GM21360 (cell line): ENCODE results near the gene SPATA19.

Experiments
- ATAC-seq: cut with Tn5 transposase; IDR thresholded peaks from one replicate; pipeline ENCODE4 v1.9.1; 2021; ENCODE audit warnings: mild to moderate bottlenecking, moderate library complexity; ENCODE audit not compliant: unreplicated experiment

SPATA19 gene

DNA sequence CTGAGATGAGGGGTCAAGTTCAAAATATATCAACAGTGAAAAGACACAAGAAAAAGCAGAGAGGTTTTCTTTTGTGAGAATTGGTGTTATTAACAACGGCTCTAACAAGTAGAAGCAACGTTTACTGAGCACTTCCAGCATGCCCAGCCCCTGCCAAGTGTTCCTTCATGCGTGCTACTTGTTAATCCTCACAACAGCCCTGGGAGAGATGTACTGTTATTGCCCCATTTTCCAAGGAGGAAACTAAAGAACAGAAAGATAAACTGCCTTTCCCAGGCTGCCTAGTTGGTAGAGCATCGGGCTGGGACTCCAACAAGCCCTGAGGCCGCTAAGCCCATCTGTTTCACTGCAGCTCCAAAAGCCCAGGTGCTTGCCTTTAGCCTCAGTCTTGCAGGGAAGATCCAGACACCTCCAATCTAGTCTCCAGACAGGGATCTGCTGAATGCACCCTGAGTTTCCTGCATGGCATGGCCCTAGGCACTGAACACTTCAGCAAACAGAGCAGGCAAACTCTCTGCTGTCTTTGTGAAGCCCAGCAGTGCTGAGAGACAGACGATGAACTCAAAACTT lies 25.5 kb downstream of the SPATA19 start:
- no peak for ATAC-seq

DNA sequence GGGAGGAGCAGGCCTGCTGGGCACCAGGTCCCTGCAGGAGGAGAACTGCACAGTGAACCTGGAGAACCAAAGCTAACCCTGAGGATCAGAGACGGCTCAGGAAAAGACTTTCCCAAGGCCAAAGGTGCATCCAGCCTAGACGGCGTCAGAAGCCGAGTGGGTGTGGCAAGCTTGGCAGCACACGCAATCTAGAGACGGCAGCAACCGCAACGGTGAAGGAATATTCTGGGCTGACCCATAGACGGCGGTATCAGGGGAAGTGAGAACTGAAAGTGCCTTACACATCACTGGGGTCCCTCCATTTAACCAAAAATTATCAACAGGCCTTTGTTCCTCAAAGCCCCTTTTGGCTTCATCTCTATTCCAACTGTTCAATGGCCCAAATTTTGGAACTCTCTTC lies 26.2 kb downstream of the SPATA19 start:
- ATAC-seq: no peak

DNA sequence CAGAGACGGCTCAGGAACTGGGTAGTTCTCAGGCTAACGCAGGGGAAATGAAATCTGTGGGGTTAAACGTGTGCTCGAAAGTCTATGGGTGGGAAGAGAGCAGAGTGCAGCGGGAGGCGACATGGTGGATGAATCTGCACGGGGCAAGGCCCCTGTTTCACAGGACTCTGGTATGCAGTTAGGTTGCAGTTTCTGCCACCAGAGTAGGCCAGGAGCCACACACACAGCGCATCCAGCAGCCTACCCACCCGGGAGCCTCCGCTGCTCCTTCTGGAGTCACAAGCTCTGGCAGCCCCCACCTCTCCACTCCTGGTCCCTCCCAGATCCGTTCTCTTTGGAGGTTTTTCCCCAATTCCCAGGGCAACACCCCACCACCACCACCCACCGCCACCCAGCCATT lies 27.0 kb downstream of the SPATA19 start:
- ATAC-seq: no peak

DNA sequence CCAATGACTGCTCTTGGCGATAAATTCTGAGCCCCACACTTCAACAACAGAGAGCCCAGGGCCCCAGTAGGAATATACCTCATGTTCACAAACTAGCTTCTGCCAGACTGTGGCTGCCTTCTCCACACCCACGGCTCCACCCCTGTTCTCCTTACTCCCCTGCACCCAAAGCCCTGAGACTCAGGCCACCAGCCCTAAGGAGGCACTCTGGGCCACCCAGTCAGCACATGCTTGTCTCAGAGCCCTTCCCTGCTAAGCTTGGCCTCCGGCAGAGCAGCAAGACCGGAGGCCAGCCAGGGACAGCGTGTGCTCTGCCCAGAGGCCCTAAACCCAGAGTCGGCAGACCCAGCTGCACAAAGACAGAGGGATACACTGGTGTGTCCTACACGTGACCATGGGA lies 27.9 kb downstream of the SPATA19 start:
- no peak for ATAC-seq

DNA sequence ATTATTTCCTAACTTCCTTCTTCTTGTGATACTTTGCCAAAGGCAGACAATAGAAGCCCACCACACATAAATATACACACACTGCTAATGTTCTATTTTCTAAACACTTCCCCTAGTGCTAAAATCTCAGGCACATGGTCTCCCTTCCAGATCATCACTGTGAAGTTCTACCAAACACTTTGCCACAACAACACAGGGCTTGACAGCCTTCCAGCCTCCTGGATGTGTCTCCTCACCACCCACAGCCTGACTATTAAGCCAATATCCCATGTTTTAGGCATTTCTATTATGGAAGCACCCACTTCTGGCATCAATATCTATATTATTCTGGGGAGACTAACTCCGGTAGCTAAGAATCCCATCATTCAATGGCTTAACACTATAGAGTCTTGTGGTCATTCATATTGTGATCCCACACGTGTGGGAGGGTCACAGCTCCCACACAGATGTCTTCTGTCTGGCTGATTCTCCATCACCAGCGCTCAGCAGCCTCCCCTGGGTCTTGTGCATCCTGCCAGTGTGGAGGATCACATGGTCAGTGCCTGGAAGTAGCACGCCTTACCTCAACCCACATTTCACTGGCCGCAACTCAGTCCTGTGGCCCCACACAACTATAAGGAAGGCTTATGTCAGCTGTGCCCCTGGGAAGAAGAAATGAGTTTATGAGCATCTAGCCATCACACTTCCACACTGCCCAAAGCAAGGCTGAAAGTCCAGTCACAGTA lies 29.0 kb downstream of the SPATA19 start:
- no peak for ATAC-seq

DNA sequence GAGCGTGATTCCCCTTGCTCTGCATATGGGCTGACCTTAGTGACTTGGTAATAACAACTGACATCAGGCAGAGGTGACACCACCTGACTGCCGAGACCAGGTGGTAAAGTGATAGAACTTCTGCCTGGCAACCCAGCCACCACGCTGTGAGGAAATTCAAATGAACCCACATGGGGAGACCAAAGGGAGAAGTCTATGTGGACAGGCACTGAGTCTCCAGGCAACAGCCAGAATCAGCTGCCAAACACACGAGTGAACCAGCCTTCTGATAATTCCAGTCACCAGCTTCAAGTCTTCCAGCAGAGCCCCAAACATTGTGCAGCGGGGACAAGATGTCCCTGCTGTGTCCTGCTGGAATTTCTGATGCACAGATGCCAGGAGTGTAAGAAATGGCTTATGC lies 29.7 kb downstream of the SPATA19 start:
- ATAC-seq: no peak

DNA sequence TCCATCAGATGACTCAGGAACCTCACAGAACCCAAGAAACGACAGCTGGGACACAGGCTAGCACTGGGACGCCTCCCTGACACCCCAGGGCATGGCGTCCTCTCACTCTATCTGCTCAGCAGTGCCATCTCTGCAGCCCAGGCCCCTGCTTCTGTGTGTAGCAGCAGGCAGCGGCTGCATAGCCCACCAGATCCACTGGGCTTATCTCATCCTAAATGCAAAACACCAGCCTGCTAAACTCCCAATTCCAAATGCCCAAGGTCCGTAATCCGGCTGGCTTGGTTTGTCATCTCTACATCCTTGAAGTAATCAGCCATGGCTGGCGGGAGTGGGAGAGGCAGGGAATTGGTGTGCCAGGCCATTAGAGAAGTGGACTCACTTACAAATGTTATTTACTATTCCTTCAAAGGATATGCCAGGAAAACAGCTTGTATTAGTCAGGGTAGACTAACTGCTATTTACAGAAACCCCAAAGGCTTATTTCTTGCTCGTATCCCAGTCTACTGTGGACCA lies 30.7 kb downstream of the SPATA19 start:
- ATAC-seq: no peak

DNA sequence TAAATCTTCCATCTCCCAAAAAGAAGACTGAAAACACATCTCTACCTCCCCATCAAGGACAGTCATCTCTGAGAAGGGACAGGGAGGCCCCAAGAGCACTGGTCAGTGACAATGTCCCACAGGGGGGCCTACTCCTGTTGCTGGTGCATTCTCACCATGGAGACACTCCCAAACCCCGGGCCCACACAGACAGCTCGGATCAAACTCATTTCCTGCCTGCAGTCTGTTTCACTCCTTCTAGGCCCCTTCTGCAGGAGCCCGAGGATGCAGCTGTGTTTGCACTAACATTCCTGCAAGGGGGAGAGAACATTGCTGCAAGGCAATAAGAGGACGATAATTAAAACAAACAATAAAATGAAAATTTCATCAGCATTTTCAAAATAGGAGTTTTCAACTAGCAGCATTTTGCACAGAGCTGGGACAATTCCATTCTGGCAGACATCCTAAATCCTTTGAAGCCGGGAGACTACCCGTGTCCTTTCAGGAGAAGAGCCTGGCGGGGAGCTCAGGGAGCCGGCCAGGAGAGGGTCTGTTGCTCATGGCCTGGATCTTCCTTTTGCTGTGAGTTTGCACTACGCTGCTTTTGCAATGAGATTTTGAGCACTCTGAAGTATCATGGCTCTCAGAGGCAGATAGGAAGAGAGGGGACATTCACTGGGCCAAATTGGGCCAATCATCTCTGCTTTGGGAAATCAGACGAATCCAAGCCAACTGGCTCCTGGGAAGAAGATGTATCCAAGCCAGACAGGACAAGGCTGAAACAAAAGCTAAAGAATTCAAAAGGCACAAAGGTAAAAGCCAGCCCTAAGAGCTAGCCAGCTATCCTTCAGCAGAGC lies 33.2 kb downstream of the SPATA19 start:
- ATAC-seq: no peak

DNA sequence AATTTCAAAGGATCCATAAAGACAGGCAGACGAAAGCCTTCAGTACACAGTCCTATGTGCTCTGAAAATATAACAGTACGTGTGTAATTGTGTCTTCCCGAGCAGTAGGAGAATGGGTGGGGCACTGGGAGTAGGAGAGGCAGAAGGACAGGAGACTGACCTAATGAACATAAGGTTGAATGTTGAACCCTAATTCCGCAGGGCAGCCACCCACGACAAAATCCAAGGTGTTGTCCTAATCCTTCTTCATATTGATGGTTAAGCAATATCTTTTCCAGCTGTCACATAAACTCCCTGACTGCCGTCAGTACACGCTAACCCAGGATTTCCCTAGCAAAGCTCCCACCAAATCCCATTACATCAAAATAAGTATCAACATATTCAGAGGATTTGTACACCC lies 34.5 kb downstream of the SPATA19 start:
- no peak for ATAC-seq

DNA sequence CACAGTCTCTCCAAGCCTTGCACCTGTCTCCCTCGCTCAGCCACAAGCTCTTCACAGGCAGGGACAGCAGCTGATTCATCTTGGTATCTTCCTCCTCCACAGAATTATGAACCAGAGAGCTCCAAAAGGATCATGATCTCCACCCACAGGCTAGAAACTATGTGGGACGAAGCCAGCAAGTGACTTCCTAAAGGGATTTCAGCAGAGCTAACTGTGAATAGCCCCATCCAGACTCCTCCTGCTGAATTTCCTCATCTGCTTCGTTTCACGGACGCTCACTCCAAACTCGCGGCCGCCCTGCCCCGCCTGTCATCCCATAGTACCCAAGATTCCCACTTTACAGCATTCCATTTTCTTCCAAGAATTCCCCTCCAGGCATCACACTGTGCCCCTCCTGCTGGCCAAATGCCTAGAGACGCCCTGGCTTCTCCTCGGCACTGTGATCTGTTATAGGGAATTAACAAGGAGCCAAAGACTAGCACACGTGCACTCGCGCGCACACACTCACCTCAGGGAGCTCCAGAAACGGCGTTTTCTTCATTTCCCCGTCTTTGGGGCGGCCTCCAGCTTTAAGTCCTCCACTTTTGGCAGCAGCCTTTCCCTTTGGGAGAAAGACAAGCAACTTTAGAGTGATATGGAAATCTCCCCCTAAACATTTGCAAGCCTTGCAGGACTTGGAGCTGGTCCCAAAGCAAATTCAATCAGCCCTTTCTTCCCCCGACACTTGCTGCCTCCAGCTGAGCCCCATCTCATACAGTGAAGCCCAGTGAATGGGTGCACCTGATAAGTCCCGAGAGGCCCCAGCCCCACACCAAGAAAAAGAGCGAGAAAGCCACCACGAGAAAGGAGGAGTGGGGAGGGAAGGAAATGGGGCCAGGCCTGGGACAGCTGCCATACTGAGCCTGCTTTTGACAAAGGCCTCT lies 35.5 kb downstream of the SPATA19 start:
- no peak for ATAC-seq

DNA sequence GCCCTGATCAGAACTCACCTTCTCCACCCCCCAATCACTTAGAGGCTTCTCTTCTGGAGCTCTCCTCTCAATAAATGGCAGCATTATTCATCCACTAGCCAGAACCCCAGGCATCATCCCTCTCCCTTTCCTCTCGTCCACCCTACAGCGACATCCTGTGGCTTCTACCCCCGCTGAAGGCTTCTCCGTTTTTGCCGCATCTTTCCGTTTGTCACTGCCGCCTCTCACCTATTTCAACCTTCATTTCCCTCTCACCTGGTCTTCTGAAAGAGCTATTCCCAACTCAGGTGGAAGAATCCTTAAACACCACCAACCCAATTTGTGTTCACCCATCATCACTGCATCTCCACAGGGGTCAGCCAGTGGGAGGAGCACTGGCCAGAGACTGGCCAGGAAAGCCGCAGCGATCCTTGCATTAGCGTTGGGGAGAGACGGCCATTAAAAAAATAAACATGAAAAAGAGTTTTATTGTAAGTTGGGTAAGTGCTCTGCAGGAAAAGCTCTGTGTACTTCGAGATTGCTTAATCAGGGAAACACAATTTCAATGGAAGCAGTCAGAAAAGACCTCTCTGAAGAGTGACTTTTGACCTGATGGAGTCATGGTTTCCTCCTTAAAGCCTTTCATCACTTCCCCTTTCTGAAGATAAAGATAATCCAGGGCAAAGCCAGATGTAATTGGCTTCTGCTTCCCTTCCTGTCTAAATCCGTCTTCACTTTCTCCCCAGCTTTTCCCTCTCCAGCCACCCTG lies 36.7 kb downstream of the SPATA19 start:
- no peak for ATAC-seq

DNA sequence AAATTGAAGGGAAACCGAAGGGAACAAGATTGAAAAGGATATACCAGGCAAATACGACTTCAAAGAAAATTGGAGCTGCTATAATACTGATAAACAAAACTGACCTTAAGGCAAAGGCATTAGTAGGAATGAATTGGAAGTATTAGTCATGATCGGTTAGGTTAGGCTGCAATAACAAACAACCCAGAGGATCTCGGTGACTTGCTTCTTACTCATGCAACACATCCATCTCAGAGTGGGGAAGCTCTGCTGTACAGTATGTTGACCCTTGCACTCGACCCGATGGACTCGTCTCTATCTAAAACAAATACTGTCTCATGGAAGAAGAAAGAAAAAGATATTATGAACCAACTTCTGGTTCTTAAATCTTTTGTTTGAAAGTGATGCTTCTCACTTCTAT lies 42.3 kb downstream of the SPATA19 start:
- no peak for ATAC-seq

DNA sequence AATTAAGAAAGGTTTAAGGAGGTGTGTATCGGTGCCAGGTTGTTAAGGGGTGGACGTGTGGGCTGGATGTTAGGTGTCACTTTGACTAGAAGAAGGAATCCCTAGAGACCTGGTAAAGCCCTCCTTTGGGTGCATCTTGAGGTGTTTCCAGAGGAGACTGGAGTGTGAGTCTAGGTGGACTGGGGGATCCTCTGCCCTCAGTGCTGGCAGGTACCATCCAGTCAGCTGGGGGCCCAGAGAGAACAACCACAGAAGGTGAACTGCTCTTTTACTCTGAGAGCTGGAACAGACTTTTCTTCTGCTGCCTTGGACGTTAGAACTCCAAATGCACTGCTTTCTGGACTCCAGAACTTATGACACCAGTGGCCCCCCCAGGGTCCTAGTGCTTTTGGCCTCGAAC lies 44.0 kb downstream of the SPATA19 start:
- no peak for ATAC-seq

DNA sequence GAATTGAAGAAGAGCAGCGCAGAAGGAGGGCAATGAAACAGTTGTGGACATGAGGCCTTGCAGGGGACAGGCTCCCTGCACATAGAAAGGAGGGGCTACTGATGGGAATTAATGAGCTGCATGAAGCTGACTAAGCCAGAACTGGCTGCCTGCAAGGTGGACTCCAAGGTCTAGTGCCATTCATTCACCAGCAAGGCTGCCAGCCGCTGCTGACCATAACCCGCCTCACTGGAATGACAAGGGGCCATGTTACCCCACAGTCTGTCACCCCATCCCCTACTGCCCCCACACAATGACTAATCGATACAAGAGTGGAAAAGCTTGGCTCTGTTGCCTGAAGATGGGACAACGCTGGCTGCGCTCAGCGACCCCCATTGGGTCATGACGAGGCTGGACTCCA lies 44.6 kb downstream of the SPATA19 start:
- no peak for ATAC-seq

DNA sequence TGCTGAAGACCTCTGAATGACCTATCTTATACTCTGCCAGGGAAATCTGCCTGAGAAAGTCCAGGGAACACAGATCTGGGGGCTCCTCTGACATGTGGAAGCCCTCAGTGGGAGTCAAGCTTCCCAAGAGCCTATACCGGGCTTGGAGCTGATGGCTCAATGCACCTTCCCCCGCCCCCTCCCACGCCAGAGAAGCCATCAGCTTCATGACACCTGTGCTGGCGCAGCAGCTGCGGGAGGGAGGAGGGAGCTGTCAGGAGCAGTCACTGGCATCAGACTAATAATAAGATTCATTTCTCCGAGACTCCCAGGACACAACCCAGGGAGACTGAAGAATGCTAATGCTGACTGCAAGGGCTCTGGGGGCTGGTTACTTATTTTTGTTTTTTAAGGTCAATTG lies 47.8 kb downstream of the SPATA19 start:
- ATAC-seq: no peak

DNA sequence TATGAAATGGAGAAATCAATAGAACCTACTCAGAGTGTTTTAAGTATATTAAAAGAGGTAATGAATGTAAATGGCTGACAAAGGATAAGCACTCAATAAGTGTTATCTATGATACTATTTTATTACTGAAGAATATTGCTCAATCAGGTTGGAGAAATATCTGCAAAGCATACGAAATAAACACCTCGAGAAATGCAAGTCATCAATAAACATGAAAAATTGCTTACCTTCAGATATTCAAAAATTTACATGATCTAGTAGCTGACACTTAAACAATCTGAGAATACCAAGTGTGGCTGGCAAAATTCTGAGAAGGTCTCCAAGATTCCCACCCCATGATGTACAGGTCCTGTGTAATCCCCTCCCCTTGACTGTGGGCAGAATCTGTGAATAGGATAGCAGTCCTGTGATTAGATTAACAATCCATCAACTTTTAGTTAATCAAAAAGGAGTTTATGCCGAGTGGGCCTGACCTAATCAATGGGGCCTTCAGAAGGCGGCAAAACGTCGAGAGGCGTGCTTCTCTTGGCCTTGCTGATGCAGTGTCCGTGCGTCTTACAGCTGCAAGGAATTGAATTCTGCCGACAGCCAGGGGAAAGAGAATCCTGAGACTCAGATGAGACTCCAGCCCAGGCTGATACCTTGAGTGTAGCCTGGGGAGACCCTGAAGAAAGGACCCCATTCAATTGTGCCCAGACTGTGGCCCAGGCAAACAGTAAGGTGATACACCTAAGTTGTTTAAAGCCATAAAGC lies 49.1 kb downstream of the SPATA19 start:
- no peak for ATAC-seq

DNA sequence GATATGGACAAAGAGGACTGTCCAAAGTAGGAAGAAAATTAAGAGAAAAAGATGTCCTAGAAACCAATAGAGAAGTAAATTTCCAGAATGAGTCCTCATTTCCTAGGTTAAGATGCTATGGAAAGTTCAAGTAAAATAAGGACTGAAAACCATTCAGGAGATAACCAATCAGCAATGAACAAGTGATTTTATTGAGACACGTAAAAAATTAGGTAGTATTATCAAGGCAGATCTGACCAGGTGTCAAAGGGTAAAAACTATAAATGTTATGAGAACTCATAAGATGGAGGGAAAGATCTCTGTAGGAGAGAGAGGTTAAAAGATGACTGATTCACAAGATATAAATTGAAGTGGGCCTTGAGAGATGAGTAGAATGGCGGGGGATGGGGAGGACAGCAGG lies 50.2 kb downstream of the SPATA19 start:
- no peak for ATAC-seq

DNA sequence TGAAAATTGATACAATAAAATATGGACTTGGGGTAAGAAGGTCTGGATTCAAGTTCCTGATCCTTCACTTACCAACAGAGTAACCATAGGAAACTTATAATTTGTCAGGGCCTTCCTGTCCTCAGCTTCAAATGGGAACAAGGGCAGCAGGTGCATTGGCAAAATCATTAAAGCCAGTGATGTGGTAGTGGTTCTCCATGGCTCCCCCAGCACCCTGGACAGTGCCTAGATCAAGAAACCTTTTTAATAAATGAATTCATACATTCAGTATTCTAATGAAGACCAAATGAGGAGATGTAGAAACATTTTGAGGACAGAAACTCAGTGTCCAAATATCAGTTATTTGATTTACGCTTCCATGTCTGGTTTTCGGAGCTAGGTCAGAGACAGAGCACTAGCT lies 51.1 kb downstream of the SPATA19 start:
- no peak for ATAC-seq

DNA sequence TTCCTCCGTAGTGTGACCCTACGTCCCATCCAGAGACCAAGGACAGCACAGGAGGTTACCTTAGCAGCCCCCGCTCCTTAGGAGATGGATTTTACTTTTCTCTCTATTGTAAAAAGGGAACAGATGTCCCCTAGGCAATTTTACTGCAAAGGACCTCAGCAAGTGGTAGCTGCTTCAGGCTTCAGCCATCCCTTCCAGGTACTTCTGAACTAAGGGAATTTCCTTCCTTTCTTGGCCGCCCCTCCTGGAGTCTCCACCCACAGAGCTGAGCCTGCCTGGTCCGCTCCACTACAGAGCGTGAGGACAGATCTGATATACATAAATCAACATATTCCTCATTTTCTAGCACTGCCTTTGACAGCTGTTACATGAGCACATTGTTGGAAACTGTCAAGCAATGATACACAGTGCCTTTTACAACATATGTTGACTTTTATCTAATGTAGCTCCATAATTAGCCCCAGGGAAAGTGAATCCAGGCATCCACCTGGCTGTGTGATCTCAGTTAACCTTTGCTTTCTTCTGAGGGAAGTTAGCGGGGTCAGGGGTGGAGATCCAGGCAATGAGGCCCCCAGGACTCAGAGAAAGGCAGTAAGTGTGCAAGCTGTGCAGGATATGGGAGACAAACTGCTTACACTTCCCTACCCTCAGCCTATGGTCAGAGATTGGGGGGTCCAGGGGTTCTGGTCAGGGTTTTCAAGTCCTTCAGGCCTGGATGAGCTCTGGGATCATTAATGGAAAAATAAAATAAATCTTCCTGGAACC lies 51.9 kb downstream of the SPATA19 start:
- no peak for ATAC-seq
